Measurements from ENCODE around the gene CLEC2A. TPM values are rescaled to one million over a fixed set of nuclear protein-coding genes. Genes with fewer than 3 reads are reported as not detected.

CLEC2A gene
- total RNA-seq, 1 experiment from 2014 or later: not detected

- H3K79me2 ChIP-seq (ENCODE audit: insufficient read depth, low read length): no peaks in the 10 kb centered on the region
- H3K9me3 ChIP-seq (ENCODE audit: control insufficient read depth in 1 of 2, insufficient read depth in 1 of 2, low read depth in 1 of 2, low read length in 2 of 2): peaks cover 6 to 7% of the 10 kb centered on the region in 2 experiments; a peak in 2 of 4 replicates
- H3K36me3 ChIP-seq (ENCODE audit: control insufficient read depth in 1 of 2, insufficient read depth in 2 of 2, low read length in 2 of 2): no peaks in the 10 kb centered on the region
- no peak overlapping the region for H3K4me2 ChIP-seq (ENCODE audit: low read length)
- no peaks in the 10 kb centered on the region for H3K4me1 ChIP-seq (ENCODE audit: control insufficient read depth in 1 of 2, insufficient read depth in 2 of 2, low read length in 2 of 2)
- no peaks in the 10 kb centered on the region for H4K20me1 ChIP-seq (ENCODE audit: insufficient read depth)
- H3K27ac ChIP-seq (ENCODE audit: low read depth, low read length): no peak overlapping the region
- H3K4me3 ChIP-seq (replicated peaks in 1 of 2; ENCODE audit: low read depth in 1 of 2, low read length in 2 of 2): no peak overlapping the region
- DNase-seq (ENCODE audit: low read depth, low spot score) (no peak), ATAC-seq (no peak)
- no peak for TF ChIP-seq ZNF274 (IDR thresholded peaks at IDR 0.05; ENCODE audit: low read depth, low read length)
- no peak for TF ChIP-seq JUND (IDR thresholded peaks at IDR 0.05)
- TF ChIP-seq POLR2A (IDR thresholded peaks at IDR 0.05; ENCODE audit: borderline replicate concordance, extremely low read depth, insufficient read depth, insufficient read length): no peak
- no peak for TF ChIP-seq YY1 (IDR thresholded peaks at IDR 0.05; ENCODE audit: extremely low read depth, insufficient replicate concordance, low read depth, low read length)
- TF ChIP-seq ATF3 (IDR thresholded peaks at IDR 0.05): no peak
- no peak for TF ChIP-seq EZH2phosphoT487 (IDR thresholded peaks at IDR 0.05; ENCODE audit: borderline replicate concordance)
- no peak for TF ChIP-seq MAX (IDR thresholded peaks at IDR 0.05)
- TF ChIP-seq CTCF (IDR thresholded peaks at IDR 0.05 in 2 of 3, conservative IDR thresholded peaks at IDR 0.05 in 1 of 3; ENCODE audit: borderline replicate concordance in 1 of 3, insufficient read depth in 1 of 3, low read depth in 2 of 3, low read length in 2 of 3): no peak
- TF ChIP-seq CEBPB (IDR thresholded peaks at IDR 0.05; ENCODE audit: low read depth): no peak
- TF ChIP-seq ZBTB33 (IDR thresholded peaks at IDR 0.05; ENCODE audit: extremely low read depth, insufficient replicate concordance, low read length): no peak
- no peak for TF ChIP-seq REST (IDR thresholded peaks at IDR 0.05; ENCODE audit: low read depth)
- TF ChIP-seq FOSL1 (IDR thresholded peaks at IDR 0.05; ENCODE audit: low read depth): no peak
- no peak for TF ChIP-seq TCF7L2 (IDR thresholded peaks at IDR 0.05; ENCODE audit: borderline replicate concordance, extremely low read depth, insufficient read depth, insufficient read length)
- TF ChIP-seq CBX3 (IDR thresholded peaks at IDR 0.05; ENCODE audit: low read depth): no peak
- TF ChIP-seq RAD21 (IDR thresholded peaks at IDR 0.05; ENCODE audit: low read depth): no peak
- no peak for TF ChIP-seq SIN3A (IDR thresholded peaks at IDR 0.05; ENCODE audit: low read depth)
- peaks cover 19% of the 10 kb centered on the region; the same call in 1 of the 2 replicates for H3K27me3 ChIP-seq (ENCODE audit: insufficient read depth, low read length)
- no TSS peak for BruUV-seq (replicated peaks)
- no peak overlapping the region for H3K9ac ChIP-seq (ENCODE audit: low read length)
- ChIA-PET CTCF (interaction anchor here (0.9 kb wide), 1 partner anchor 33 kb away, joined by 3 read pairs; no protein-coding TSS in a partner anchor), POLR2A (no interaction called here), RAD21 (ENCODE audit: low non-redundant PET in 1 of 2, low total read pairs in 2 of 2, uncharacterized antibody in 2 of 2, unreplicated experiment in 2 of 2) (no interaction called here)
- intact Hi-C loops (cut with micrococcal nuclease): no loop called here
- H2AFZ ChIP-seq (ENCODE audit: low read depth, low read length, poor library complexity, severe bottlenecking): no peak overlapping the region
- H3K9me2 ChIP-seq (ENCODE audit: insufficient read depth): no peaks in the 10 kb centered on the region
Measured at GRCh38 chr12:9906873-9907272, 25.3 kb downstream of the CLEC2A start.
